Measurements from ENCODE around the gene KDM2A.

GRCh38 chr11:67113231-67113721, 5.8 kb upstream of the KDM2A start:
- TF ChIP-seq POLR2AphosphoS5 (IDR thresholded peaks at IDR 0.05; ENCODE audit: low read depth, low read length) = no peak
- no peak for TF ChIP-seq REST (IDR thresholded peaks at IDR 0.05; ENCODE audit: low read depth)
- TF ChIP-seq EZH2phosphoT487 (IDR thresholded peaks at IDR 0.05; ENCODE audit: borderline replicate concordance) = no peak

All from HCT116 (cell line).